GM19372 (cell line): ENCODE measurements around the gene EVA1B.

Source experiments
- ATAC-seq: cut with Tn5 transposase; IDR thresholded peaks from one replicate; pipeline ENCODE4 v1.9.1; 2021; ENCODE audit warnings: mild to moderate bottlenecking, low read depth, moderate library complexity; ENCODE audit not compliant: unreplicated experiment

Gene EVA1B

GRCh38 chr1:36321119-36321951 is 2.1 kb downstream of the EVA1B start:
- ATAC-seq: no peak

- no peak for ATAC-seq
Observed at GRCh38 chr1:36320767-36321118, 2.7 kb downstream of the EVA1B start.

- ATAC-seq: no peak
Observed at GRCh38 chr1:36320291-36320761, 3.1 kb downstream of the EVA1B start.

- no peak for ATAC-seq
Observed at GRCh38 chr1:36309397-36309796, 14.0 kb downstream of the EVA1B start.

- ATAC-seq: no peak
Observed at GRCh38 chr1:36307601-36308330, 15.7 kb downstream of the EVA1B start.

GRCh38 chr1:36306902-36307456 is 16.5 kb downstream of the EVA1B start:
- ATAC-seq: peak; percentile 92

GRCh38 chr1:36306210-36306901 is 17.1 kb downstream of the EVA1B start, which contains the start of gene SH3D21:
SH3D21 (plus strand) TSS chr1:36306368; CDS start chr1:36306421, 53 bp downstream.
- ATAC-seq: peak; percentile 36

GRCh38 chr1:36305915-36306209 is 17.6 kb downstream of the EVA1B start:
- ATAC-seq: no peak

GRCh38 chr1:36304970-36305914 is 18.2 kb downstream of the EVA1B start:
- no peak for ATAC-seq

GRCh38 chr1:36304521-36304920 is 18.9 kb downstream of the EVA1B start:
- ATAC-seq: no peak

GRCh38 chr1:36303650-36304360 is 19.6 kb downstream of the EVA1B start:
- ATAC-seq: no peak

- no peak for ATAC-seq
Observed at GRCh38 chr1:36303244-36303643, 20.2 kb downstream of the EVA1B start.

GRCh38 chr1:36301220-36301619 is 22.2 kb downstream of the EVA1B start:
- ATAC-seq: no peak

GRCh38 chr1:36300526-36300925 is 22.9 kb downstream of the EVA1B start:
- ATAC-seq: no peak

GRCh38 chr1:36298640-36299039 is 24.8 kb downstream of the EVA1B start:
- ATAC-seq: no peak

- ATAC-seq: no peak
Observed at GRCh38 chr1:36297062-36297461, 26.4 kb downstream of the EVA1B start.

- ATAC-seq: no peak
Observed at GRCh38 chr1:36295390-36295789, 28.1 kb downstream of the EVA1B start.

GRCh38 chr1:36287595-36287994 is 35.9 kb downstream of the EVA1B start:
- no peak for ATAC-seq

GRCh38 chr1:36286802-36287201 is 36.6 kb downstream of the EVA1B start:
- ATAC-seq: no peak
